Measurements from ENCODE around the gene EEF1AKMT2. TPM values are rescaled to one million over a fixed set of nuclear protein-coding genes. Genes with fewer than 3 reads are reported as not detected.
"Not testable (repeated sequence)": the region's sequence is repeated elsewhere in the genome, so short reads cannot be mapped to it uniquely, and the experiment has no call there.

EEF1AKMT2 gene
- total RNA-seq, 1 donor from 2014 or later: 22.0 TPM

GRCh38 chr10:124792998-124793352, 1.3 kb upstream of the EEF1AKMT2 start:
- H3K27me3 Mint-ChIP-seq (ENCODE audit: unreplicated experiment): no peaks in the 10 kb centered on the region
- no peaks in the 10 kb centered on the region for H3K9me3 Mint-ChIP-seq (ENCODE audit: unreplicated experiment)
- peaks cover 2% of the 10 kb centered on the region for H3K36me3 Mint-ChIP-seq (ENCODE audit: unreplicated experiment)
- no peak for DNase-seq (ENCODE audit: extremely low spot score, unreplicated experiment)
- H3K4me1 Mint-ChIP-seq (ENCODE audit: unreplicated experiment): peaks cover 19% of the 10 kb centered on the region
- no peak for TF ChIP-seq CTCF (IDR thresholded peaks at IDR 0.05)
- peak overlapping the region; percentile 95 for H3K4me3 Mint-ChIP-seq (ENCODE audit: unreplicated experiment)
- peak overlapping the region; percentile 63 for H3K27ac Mint-ChIP-seq (ENCODE audit: unreplicated experiment)

- not testable (repeated sequence) for DNase-seq (ENCODE audit: extremely low spot score, unreplicated experiment); H3K27ac Mint-ChIP-seq (ENCODE audit: unreplicated experiment); H3K4me1 Mint-ChIP-seq (ENCODE audit: unreplicated experiment); H3K4me3 Mint-ChIP-seq (ENCODE audit: unreplicated experiment); H3K9me3 Mint-ChIP-seq (ENCODE audit: unreplicated experiment); H3K27me3 Mint-ChIP-seq (ENCODE audit: unreplicated experiment)
- peaks cover 28% of the 10 kb centered on the region for H3K36me3 Mint-ChIP-seq (ENCODE audit: unreplicated experiment)
These were observed 8.8 kb downstream of the EEF1AKMT2 start for GRCh38 chr10:124782900-124783299.

GRCh38 chr10:124768791-124769190, 22.9 kb downstream of the EEF1AKMT2 start:
- no peak for TF ChIP-seq CTCF (IDR thresholded peaks at IDR 0.05)
- Mint-ChIP-seq H3K4me3 (ENCODE audit: unreplicated experiment) (no peak overlapping the region), H3K27me3 (ENCODE audit: unreplicated experiment) (no peaks in the 10 kb centered on the region), H3K27ac (ENCODE audit: unreplicated experiment) (no peak overlapping the region), H3K36me3 (ENCODE audit: unreplicated experiment) (peaks cover 37% of the 10 kb centered on the region), H3K4me1 (ENCODE audit: unreplicated experiment) (peaks cover 3% of the 10 kb centered on the region), H3K9me3 (ENCODE audit: unreplicated experiment) (peaks cover 3% of the 10 kb centered on the region)
- no peak for DNase-seq (ENCODE audit: extremely low spot score, unreplicated experiment)

- no peaks in the 10 kb centered on the region for H3K9me3 Mint-ChIP-seq (ENCODE audit: unreplicated experiment)
- no peak for TF ChIP-seq CTCF (IDR thresholded peaks at IDR 0.05)
- peaks cover 5% of the 10 kb centered on the region for H3K4me1 Mint-ChIP-seq (ENCODE audit: unreplicated experiment)
- DNase-seq (ENCODE audit: extremely low spot score, unreplicated experiment): no peak
- no peaks in the 10 kb centered on the region for H3K27me3 Mint-ChIP-seq (ENCODE audit: unreplicated experiment)
- H3K4me3 Mint-ChIP-seq (ENCODE audit: unreplicated experiment): no peak overlapping the region
- no peak overlapping the region for H3K27ac Mint-ChIP-seq (ENCODE audit: unreplicated experiment)
- H3K36me3 Mint-ChIP-seq (ENCODE audit: unreplicated experiment): peaks cover 20% of the 10 kb centered on the region
These were observed 26.4 kb downstream of the EEF1AKMT2 start for GRCh38 chr10:124765256-124765655.

- TF ChIP-seq CTCF (IDR thresholded peaks at IDR 0.05): no peak
- no peak for DNase-seq (ENCODE audit: extremely low spot score, unreplicated experiment)
- H3K36me3 Mint-ChIP-seq (ENCODE audit: unreplicated experiment): peaks cover 30% of the 10 kb centered on the region
- H3K4me1 Mint-ChIP-seq (ENCODE audit: unreplicated experiment): peaks cover 5% of the 10 kb centered on the region
- no peak overlapping the region for H3K27ac Mint-ChIP-seq (ENCODE audit: unreplicated experiment)
- no peaks in the 10 kb centered on the region for H3K9me3 Mint-ChIP-seq (ENCODE audit: unreplicated experiment)
- H3K27me3 Mint-ChIP-seq (ENCODE audit: unreplicated experiment): no peaks in the 10 kb centered on the region
- no peak overlapping the region for H3K4me3 Mint-ChIP-seq (ENCODE audit: unreplicated experiment)
These were observed 28.4 kb downstream of the EEF1AKMT2 start for GRCh38 chr10:124763267-124763666.

- Mint-ChIP-seq H3K27ac (ENCODE audit: unreplicated experiment) (no peak overlapping the region), H3K27me3 (ENCODE audit: unreplicated experiment) (no peaks in the 10 kb centered on the region)
These were observed 29.4 kb downstream of the EEF1AKMT2 start for GRCh38 chr10:124762281-124762680.

More at GRCh38 chr10:124762281-124762680, 29.4 kb downstream of the EEF1AKMT2 start:
- Mint-ChIP-seq H3K4me1 (ENCODE audit: unreplicated experiment) (peaks cover 6% of the 10 kb centered on the region), H3K36me3 (ENCODE audit: unreplicated experiment) (peaks cover 29% of the 10 kb centered on the region), H3K4me3 (ENCODE audit: unreplicated experiment) (no peak overlapping the region), H3K9me3 (ENCODE audit: unreplicated experiment) (no peaks in the 10 kb centered on the region)
- no peak for DNase-seq (ENCODE audit: extremely low spot score, unreplicated experiment)
- no peak for TF ChIP-seq CTCF (IDR thresholded peaks at IDR 0.05)
